Forelimb muscle (tissue), 1 donor: ENCODE measurements around the gene ZNF688. TPM values are rescaled to one million over a fixed set of nuclear protein-coding genes. Genes with fewer than 3 reads are reported as not detected.
A peak's percentile ranks its signal among the peaks of the same experiment; 100 is the strongest.
"Not testable (repeated sequence)": the region's sequence is repeated elsewhere in the genome, so short reads cannot be mapped to it uniquely, and the experiment has no call there.

Experiments used
- DNase-seq: peaks from one replicate; pipeline ENCODE4 v3.0.0-alpha.2; 2013; ENCODE audit warnings: low read depth
- polyA plus RNA-seq: library from polyadenylated mRNA; unstranded; fragments of 120-200 nt; gene quantifications from one replicate; pipeline ENCODE4 v1.2.1, GENCODE V29; 2013; ENCODE audit not compliant: insufficient read length

Gene ZNF688
- polyA plus RNA-seq, 1 donor: 9.7 TPM

DNA sequence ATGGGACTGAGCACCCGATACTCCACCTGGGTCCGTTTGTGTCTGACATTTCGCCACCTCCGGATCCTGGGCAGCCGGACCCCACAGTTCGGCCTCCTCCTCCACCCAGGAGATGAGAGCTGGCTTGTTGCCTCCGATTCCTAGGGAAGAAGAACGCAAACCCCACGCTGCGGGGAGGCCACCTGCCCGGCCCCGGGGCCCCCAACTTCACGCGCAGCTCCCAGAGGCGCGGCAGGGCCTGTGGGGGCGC, 13.9 kb downstream of the ZNF688 start:
- no peak for DNase-seq

DNA sequence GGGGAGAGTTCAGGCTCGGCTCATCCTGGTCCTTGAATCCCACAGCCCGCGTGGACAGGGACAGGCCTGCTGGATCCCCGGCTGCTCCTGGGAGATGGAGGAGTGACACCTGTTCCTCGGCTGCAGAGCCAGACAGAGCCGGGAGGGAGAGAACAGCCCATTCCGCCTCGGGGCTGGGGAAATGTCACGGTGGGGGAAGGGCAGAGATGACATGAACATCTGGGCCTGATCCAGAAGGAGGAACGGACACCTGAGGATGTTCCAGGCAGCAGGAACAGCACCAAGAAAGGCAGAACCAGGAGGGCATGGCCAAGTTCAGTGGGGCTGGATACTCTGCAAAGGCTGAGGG, 15.4 kb downstream of the ZNF688 start:
- no peak for DNase-seq

DNA sequence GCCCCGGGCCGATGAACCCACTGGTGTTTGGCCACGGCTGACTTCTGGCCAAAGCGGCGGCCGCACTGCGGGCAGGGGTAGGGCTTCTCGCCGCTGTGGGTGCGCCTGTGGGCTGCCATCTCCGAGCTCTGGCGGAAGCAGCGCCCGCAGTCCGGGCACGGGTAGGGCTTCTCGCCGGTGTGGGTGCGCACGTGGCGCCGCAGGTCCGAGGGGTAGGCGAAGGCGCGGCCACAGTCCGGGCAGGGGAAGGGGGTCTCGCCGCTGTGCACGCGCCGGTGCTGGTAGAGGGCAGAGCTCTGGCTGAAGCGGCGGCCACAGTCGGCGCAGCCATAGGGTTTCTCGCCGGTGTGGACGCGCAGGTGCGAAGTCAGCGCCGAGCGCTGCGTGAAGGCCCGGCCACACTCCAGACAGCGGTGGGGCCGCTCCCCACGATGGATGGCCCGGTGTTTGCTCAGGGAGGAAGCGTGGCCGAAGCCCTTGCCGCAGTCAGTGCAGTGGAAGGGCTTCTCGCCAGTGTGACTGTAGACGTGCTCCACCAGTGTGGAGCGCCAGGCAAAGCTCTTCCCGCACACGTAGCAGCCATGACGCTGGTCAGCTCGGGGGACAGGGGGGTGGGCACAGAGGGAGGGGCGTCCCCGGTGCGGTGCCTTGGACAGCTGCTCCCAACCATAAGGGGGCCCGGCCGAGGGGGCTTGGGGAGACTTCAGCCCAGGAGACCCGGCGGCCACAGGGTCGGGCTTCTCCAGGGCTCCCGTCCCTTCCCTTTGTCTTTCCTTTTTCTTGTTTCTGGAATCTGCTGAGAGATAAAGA, 16.0 kb downstream of the ZNF688 start:
- DNase-seq: no peak

DNA sequence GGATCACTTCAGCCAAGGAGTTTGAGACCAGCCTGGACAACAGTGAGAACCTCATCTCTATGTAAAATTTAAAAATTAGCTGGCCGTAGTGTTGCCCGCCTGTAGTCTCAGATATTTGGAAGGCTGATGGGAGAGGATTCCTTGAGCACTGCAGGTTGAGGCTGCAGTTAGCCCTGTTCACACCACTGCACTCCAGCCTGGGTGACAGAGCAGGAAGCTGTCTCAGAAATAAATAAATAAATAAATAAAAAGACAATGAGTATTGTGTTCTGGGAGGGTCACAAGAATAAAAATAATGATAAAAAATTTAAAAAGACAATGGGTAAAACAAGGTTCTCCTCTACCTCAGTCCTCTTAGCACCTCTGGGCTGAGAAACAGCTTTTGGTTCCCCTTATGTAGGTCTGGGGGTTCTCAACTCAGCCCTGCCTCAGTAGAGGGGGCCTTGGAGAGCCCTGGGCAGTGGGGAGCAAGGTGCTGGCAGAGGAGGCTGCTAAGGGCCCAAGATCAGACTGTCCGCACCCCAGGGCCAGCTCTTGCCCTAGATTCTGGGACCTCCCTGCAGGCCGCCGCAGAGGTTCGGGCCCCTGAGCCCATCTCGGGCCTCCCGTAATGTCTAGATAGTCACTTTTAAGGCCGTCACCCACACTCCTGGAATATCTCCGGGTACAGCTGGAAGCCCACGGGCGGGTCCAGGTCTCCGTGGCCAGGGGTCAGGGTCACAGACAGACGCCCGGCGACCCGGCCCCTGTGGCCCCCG, 16.8 kb downstream of the ZNF688 start:
- no peak for DNase-seq

DNA sequence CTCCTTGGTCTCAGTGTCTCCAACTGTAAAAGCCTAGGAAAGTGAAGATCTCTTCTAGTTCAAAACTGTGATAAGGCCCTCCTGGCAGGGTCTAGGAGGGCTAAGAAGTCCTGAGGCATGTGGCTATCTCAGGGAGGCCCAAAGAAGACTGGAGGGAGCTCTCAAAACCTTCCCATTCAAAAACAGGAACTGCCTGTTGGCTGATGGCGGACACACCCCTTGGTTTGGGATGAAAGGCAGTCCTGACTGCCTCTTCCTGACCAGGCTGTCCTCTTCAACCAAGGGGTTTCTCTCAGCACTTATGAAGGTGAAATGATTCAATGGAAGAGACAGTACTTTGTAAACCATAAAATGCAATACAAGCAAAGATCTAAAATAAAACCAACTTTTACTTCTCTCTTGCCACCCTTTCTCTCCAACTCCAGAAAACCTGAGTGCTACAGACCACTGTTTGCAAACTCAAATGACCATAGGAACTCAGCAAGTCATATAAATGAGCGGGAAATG, 18.1 kb downstream of the ZNF688 start:
- DNase-seq: no peak

DNA sequence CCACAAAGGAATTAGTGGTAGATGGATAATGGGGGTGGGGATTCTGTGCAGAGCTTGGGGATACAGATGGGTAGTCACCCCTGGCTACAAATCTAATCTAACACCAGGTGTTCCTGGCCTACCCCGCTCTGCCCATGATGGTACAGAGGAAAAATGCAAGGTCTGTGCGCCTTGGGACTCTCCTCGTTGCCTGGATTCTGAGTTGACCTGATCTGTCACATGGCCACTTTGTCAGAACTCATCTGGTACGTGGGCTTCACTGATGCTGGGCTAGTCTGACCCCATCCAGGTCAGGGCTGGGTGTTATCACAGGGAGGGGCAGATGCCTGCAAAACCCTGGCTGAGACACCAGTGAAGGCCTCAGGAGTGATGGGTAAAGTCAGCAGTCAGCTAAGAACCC, 18.6 kb downstream of the ZNF688 start:
- no peak for DNase-seq

DNA sequence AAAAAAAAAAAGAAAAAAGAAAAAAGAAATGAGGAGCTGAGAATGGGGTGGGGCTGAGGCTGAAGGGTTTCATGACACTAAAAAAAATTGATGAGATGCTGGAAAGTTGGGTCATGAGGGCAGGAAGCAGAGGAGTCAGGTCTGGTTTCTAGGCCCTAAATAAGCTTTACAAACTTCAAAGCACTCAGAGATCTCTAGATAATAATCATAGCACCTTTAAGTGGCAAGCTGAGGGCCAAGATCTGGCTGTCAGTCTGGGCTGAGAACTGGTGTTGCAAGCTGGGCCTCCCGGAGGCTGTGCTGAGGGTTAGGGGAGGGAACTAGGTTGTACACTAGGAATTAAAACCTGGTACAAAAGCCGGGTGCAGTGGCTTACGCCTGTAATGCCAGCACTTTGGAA, 19.7 kb downstream of the ZNF688 start:
- no peak for DNase-seq

DNA sequence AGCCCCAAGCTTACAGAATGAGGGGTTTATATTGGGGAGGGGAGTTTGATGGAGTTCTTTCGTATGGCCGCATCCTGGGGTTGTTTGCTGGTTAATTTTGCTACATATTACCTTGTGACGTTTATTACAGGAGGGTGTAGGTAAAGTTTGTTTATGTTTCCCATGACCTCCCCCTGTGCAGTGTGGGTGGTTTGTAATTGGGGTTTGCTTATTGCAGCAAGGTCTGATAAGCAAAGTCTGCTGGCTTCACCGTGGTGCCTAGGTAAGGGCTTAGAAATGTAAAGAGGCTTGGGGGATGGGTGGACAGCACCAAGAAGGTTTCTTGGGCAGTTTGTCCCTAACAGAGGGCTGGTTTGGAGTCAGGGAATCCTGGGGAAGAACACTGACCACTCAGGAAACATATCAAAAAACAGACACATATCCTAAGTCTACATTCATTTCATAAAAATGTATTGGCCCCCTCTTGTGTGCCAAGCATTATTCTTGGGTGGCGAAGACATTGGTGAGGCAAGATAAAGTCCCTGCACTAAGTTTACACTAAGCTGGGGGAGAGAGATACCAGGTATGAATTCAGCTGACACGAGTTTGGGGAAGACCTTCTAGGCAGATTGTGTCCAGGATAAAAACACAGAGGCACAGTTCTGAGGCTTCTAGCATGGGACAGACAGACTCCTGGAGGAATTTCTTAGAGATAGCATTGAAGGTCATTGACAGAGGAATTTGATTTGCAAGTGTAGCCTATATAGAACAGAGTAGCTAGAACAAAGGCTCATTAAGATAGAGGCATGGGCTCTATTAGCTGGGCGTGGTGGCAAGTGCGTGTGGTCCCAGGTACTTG, 22.9 kb downstream of the ZNF688 start:
- DNase-seq: no peak

DNA sequence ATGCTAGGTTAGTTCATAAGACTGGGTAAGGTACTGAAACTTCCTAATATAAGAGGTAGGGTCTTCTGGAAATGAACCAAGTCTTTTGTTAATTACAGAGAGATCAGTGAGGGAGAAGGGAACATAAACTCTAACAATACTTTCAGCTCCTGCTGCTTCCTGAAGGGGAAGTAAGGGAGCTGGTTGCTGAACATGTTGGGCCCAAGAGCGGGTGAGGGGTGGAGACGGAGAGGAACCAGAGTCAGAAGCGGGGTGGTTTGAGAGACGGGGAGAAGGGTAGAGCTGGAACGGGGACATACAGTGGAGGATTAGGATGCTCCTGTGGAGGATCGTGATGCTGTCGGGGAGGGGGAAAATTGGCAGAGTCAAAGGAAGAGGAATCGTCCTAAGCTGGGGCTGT, 25.4 kb downstream of the ZNF688 start:
- DNase-seq: no peak

DNA sequence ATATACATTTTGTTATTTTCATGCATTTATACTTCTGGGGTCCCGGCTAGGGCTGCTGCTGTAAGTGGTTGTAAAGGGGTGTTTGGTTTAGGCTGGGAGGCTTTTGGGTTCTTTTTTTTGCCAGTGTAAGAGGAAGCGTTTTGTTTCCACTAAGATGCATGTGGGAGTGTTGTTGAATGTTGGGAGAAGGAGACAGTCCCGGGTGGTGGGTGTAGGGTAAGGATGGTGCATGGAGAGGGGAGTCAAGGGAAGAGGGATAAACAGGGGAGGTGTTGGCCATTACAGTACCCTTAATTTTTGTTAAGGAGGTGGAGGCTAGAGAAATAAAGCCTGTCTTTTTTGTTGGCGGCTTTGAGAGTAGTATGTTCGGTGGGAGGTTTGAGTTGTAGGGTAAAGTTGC, 28.4 kb downstream of the ZNF688 start:
- DNase-seq: no peak

DNA sequence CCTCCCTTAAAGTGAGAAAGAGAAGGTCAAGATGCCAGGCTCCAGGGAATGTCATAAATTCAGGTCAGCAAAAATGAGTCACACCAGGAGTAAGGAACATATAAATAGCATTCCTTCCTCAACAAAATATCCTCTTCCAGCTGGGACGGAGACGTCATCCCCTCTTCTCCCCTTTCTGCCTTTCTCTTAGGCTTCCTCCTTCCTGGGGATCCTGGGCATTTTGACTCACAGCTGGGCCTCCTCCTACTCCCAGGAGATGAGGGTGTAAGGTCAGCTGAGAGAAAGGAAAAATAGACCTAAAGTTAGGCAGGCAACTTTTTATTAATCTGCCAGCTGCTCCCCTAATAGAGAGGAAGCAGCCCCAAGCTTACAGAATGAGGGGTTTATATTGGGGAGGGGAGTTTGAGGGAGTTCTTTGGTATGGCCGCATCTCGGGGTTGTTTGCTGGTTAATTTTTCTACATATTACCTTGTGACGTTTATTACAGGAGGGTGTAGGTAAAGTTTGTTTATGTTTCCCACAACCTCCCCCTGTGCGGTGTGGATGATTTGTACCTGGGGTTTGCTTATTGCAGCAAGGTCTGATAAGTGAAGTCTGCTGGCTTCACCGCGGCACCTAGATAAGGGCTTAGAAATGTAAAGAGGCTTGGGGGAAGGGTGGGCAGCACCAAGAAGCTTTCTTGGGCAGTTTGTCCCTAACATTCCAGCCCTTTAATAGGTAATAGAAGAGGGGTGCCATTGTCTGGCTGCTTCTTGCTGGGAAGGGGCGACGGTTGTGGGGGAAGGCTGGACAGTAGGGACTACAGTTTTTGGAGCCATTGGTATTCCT, 29.8 kb downstream of the ZNF688 start:
- DNase-seq: no peak

DNA sequence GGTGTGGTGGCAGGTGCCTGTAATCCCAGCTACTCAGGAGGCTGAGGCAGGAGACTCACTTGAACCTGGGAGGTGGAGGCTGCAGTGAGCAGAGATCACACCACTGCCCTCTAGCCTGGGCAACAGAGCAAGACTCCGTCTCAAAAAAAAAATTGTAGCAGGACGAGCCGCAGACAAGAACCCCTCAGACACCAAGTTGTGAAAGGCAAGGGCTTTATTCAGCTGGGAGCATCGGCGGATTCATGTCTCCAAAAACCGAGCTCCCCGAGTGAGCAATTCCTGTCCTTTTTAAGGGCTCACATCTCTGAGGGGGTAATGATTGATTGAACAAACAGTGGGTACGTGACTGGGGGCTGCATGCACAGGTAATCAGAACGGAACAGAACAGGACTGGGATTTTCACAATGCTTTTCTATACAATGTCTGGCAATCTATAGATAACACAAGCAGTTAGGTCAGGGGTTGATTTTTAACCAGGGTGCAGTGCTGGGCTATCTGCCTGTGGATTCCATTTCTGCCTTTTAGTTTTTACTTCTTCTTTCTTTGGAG, 30.5 kb downstream of the ZNF688 start:
- DNase-seq: not testable (repeated sequence)

DNA sequence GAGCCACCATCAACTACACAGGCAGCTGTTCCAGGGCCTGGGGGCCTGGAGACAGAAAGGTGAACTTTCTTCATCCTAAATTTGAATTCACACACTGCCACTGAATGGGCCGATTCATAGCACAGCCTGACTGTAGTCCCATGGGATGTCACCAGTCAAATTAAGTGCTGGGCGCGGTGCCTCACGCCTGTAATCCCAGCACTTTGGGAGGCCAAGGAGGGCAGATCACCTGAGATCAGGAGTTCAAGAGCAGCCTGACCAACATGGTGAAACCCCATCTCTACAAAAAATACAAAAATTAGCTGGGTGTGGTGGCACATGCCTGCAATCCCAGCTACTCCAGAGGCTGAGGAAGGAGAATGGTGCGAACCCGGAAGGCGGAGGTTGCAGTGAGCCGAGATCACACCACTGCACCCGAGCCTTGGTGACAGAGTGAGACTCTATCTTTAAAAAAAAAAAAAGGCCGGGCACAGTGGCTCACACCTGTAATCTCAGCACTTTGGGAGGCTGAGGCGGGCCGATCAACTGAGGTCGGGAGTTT, 31.5 kb downstream of the ZNF688 start:
- not testable (repeated sequence) for DNase-seq

DNA sequence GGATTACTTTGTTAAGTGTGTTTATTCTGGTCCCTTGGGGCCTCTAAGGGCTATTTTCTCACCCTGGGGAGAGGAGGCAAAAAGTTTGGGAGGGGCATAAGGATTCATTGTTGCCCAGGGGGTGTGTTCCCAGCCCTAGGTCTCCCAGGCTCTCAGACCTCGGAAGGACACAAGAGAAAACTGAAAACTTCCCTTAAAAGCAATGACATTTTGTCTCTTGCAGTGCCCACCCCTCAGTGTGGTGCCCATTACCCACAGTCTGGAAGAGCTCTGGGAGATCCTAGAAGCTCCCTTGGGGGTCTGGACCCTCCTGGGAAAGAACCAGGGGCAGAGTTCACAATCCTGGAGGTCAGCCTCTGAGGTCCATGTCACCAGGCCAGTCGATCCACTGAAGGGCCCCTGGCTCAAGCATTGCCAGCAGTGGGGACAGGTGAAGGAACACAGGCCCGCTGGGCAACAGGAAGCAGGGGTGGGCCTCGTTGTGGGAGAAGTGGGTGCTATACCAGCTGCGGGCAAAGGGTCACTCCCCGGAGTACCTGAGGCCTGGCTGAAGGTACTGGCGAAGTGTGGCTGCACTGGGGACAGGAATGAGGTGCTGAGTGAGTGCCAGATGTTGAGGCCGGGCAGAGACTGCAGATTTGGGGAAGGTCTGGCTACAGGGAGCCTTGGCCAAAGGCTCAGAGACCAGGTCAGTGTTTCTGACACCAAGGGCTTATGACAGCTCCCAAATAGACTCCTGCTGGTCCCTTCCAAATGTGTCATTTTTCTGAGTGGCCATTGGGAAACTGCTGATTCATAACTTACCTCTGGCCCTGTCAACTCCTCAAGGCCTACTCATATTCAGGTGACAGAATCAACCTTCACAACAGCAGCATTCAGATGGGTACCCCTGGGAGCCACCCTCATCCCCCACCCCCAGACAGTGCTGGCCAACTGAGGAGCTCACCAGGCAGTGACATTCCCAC, 32.2 kb downstream of the ZNF688 start:
- DNase-seq: no peak

DNA sequence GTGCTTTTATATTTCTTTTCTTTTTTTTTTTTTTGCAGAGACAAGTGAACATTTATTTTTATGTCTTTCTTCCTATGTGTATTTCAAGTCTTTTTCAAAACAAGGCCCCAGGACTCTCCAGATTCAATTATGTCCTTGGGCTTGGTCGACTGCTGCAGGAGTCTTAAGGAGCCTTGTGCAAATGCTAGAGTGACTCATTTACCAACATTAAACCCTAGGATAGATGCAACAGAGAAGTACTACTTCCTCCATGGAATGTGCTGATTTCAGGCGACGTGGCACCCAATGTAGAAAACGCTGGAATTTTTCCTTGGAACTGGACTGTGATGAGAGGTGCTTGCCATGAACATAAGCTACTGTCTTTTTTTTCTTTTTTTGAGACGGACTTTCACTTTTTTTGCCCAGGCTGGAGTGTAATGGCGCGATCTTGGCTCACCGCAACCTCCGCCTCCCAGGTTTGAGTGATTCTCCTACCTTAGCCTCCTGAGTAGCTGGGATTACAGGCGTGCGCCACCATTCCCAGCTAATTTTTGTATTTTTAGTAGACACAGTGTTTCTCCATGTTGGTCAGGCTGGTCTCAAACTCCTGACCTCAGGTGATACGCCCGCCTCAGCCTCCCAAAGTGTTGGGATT, 35.0 kb downstream of the ZNF688 start:
- DNase-seq: not testable (repeated sequence)

DNA sequence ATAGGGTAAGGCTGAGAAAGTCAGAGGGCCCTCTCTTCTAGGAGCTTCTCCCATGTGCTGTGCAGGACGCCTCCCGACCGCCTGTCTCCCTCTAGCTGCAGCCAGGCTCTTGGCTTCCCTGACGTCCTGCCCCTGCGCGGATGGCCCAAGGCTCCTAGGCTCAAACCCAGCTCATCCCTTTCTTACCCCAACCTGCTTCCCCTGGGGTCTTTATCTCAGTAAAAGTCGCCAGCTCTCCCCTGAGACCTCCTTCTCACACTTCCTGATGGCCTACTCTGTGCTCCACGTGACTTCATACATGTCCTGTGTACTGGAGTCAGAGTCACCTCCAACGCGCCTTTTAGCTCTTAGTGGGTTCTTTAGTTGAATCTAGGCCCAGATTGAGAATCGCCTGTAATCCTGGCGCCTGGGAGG, 35.7 kb downstream of the ZNF688 start:
- no peak for DNase-seq

DNA sequence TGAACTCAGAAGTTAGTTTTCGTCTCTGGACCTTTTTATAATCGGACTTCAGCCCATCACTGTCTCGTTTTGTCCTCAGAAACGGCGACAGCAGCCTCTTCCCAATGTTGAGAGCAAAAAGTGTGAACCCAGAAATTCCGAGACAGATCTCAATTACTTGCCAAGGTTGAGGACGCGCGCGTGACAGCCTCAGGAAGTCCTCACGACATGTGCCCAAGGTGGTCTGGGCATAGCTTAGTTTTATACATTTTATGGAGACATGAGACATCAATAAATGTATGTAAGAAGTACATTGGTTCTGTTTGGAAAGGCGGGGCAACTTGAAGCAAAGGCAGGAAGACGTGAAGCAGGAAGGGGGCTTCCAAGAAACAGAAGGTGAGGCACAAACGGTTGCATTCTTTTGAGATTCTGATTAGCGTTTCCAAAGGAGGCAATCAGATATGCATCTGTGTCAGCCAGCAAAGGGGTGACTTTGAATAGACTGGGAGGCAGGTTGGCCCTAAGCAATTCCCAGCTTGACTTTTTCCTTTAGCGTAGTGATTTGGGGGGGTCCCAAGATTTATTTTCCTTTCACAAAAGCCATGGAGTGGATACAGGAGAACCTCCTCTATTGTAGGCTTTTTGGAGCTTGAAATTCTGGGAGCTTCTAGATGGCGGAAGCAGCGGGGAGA, 36.3 kb downstream of the ZNF688 start:
- DNase-seq: no peak

DNA sequence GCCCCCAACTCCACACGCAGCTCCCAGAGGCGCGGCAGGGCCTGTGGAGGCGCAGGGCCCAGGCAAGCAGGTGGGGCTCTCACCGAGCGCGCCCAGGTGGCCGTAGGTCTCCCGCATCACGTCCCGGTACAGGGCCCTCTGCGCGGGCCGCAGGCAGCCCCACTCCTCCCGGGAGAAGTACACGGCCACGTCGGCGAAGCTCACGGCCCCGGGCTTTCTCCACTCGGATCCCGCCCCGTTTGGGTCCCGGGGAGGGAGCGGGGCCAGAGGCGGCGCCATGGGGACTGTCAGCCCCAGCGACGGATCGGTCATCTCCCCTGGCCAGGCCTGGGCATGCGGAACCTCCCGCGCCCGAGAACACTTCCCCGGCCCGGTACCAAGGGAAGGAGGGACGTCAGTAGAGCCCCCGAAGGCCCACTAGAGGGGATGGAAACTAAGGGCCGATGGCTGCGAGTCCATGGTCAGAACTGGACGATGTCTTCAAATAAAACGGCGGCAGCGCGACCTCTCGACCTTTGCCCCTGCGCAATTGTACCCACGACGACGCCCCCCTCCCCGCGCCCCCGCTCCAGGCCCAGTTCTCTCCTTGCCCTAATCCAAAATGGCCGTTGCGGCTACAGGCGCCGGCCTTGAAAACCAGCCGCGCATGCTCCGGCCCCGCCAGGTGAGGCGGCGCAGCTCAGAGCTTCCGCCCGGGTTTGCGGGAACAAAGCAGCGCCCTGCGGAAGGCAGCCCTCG, 37.0 kb downstream of the ZNF688 start, which contains the start of gene ZNF747:
Gene ZNF747, minus strand, starts transcription at position 491 of the 738 bp plus-strand sequence. Its CDS starts 179 bp downstream, at position 312.
- peak; percentile 82 for DNase-seq
